Measurements from ENCODE around the gene DAAM1.

DAAM1 gene

DNA sequence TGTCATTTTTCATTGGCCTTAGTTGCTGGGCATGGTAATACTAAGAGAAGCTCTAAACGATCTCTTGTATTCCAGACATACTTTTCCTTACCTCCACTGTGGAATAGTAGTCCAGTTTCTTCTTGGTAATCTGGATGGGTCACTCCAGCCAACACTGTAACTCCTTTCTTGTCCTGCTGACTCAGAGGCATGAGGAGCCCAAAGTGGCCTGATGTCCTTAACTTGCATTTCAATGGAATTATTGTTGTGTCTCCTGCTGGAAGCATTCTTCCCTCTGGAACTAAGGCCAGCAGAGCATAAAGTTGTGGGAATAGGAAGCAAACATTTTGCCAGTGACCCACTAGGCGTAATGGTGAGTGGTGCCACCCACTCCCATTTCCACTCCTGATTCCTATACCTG lies 33.1 kb downstream of the DAAM1 start:
- Histone ChIP-seq H3K27ac (ENCODE audit: low read length) (no peak overlapping the region), H3K27me3 (ENCODE audit: low read depth, low read length) (no peaks in the 10 kb centered on the region), H3K36me3 (replicated peaks; ENCODE audit: low read depth, low read length) (no peaks in the 10 kb centered on the region), H4K20me1 (ENCODE audit: insufficient read depth, low read length) (peaks cover 15% of the 10 kb centered on the region; the same call in 1 of the 2 replicates), H3K9ac (ENCODE audit: low read length) (no peak overlapping the region), H3K4me3 (ENCODE audit: low read length) (no peak overlapping the region), H3K4me1 (ENCODE audit: low read length) (no peaks in the 10 kb centered on the region), H3K9me3 (ENCODE audit: insufficient read depth, low read length) (no peaks in the 10 kb centered on the region), H3K4me2 (ENCODE audit: low read length) (no peak overlapping the region), H2AFZ (ENCODE audit: low read depth, low read length) (no peak overlapping the region), H3K79me2 (ENCODE audit: low read length) (peaks cover 24% of the 10 kb centered on the region)
- TF ChIP-seq, protein P1, sequence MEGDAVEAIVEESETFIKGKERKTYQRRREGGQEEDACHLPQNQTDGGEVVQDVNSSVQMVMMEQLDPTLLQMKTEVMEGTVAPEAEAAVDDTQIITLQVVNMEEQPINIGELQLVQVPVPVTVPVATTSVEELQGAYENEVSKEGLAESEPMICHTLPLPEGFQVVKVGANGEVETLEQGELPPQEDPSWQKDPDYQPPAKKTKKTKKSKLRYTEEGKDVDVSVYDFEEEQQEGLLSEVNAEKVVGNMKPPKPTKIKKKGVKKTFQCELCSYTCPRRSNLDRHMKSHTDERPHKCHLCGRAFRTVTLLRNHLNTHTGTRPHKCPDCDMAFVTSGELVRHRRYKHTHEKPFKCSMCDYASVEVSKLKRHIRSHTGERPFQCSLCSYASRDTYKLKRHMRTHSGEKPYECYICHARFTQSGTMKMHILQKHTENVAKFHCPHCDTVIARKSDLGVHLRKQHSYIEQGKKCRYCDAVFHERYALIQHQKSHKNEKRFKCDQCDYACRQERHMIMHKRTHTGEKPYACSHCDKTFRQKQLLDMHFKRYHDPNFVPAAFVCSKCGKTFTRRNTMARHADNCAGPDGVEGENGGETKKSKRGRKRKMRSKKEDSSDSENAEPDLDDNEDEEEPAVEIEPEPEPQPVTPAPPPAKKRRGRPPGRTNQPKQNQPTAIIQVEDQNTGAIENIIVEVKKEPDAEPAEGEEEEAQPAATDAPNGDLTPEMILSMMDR (IDR thresholded peaks at IDR 0.05; ENCODE audit: low read depth, low read length): no peak
- TF ChIP-seq EZH2phosphoT487 (IDR thresholded peaks at IDR 0.05; ENCODE audit: low read depth): no peak

DNA sequence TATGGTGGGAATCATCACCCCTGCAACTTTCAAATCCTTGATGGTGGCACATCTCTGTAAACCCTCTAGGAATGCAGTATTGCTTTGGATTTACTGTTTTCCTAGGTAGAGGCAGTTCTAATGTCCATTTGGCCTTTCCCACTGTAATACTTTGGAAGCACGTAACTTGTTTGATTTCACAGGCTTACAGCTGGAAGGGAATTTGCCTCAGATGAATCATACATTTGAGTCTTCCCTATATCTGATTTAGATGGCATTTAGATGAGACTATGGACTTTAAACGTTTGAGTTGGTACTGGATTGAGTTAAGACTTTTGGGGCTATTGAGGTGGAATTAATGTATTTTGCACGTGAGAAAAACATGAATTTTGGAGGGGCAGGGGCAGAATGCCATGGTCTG lies 35.9 kb downstream of the DAAM1 start:
- Histone ChIP-seq H3K4me3 (ENCODE audit: low read length) (no peak overlapping the region), H3K9me3 (ENCODE audit: insufficient read depth, low read length) (no peaks in the 10 kb centered on the region), H3K4me2 (ENCODE audit: low read length) (no peak overlapping the region), H3K36me3 (replicated peaks; ENCODE audit: low read depth, low read length) (no peaks in the 10 kb centered on the region), H3K4me1 (ENCODE audit: low read length) (no peaks in the 10 kb centered on the region), H3K27ac (ENCODE audit: low read length) (no peak overlapping the region), H3K79me2 (ENCODE audit: low read length) (peaks cover 24% of the 10 kb centered on the region), H2AFZ (ENCODE audit: low read depth, low read length) (no peak overlapping the region), H4K20me1 (ENCODE audit: insufficient read depth, low read length) (peaks cover 14% of the 10 kb centered on the region; the same call in 1 of the 2 replicates), H3K9ac (ENCODE audit: low read length) (no peak overlapping the region), H3K27me3 (ENCODE audit: low read depth, low read length) (no peaks in the 10 kb centered on the region)
- TF ChIP-seq, protein P1 (IDR thresholded peaks at IDR 0.05; ENCODE audit: low read depth, low read length): no peak
- TF ChIP-seq EZH2phosphoT487 (IDR thresholded peaks at IDR 0.05; ENCODE audit: low read depth): no peak

DNA sequence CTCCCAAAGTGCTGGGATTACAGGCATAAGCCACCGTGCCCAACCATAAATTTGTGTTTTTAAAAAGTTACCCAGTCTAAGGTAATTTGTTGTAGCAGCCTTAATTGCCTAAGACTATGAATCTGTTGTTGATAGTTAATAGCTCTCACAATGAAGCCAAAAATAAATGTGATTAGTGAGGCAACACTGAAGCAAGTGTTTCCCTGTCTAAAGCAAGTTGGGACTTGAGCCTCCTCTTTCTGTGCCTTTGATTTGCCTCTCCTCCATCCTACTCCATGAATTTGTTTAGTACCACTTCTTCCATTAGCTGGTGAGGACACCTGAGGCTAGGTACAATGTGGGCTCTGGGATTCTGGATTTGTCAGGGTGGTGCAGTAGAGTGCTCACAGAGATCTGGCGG lies 36.8 kb downstream of the DAAM1 start:
- H3K9ac ChIP-seq (ENCODE audit: low read length): no peak overlapping the region
- no peaks in the 10 kb centered on the region for H3K9me3 ChIP-seq (ENCODE audit: insufficient read depth, low read length)
- 0 out of 2 replicates have a peak, but pooled peaks cover 4% of the 10 kb centered on the region for H3K4me1 ChIP-seq (ENCODE audit: low read length)
- no peak overlapping the region for H3K27ac ChIP-seq (ENCODE audit: low read length)
- H3K4me3 ChIP-seq (ENCODE audit: low read length): no peak overlapping the region
- no peak for TF ChIP-seq EZH2phosphoT487 (IDR thresholded peaks at IDR 0.05; ENCODE audit: low read depth)
- TF ChIP-seq, protein P1 (IDR thresholded peaks at IDR 0.05; ENCODE audit: low read depth, low read length): no peak
- H3K79me2 ChIP-seq (ENCODE audit: low read length): peaks cover 21% of the 10 kb centered on the region
- H3K4me2 ChIP-seq (ENCODE audit: low read length): no peak overlapping the region
- H3K27me3 ChIP-seq (ENCODE audit: low read depth, low read length): no peaks in the 10 kb centered on the region
- no peaks in the 10 kb centered on the region for H3K36me3 ChIP-seq (replicated peaks; ENCODE audit: low read depth, low read length)
- H2AFZ ChIP-seq (ENCODE audit: low read depth, low read length): no peak overlapping the region
- H4K20me1 ChIP-seq (ENCODE audit: insufficient read depth, low read length): peaks cover 14% of the 10 kb centered on the region; the same call in 1 of the 2 replicates

DNA sequence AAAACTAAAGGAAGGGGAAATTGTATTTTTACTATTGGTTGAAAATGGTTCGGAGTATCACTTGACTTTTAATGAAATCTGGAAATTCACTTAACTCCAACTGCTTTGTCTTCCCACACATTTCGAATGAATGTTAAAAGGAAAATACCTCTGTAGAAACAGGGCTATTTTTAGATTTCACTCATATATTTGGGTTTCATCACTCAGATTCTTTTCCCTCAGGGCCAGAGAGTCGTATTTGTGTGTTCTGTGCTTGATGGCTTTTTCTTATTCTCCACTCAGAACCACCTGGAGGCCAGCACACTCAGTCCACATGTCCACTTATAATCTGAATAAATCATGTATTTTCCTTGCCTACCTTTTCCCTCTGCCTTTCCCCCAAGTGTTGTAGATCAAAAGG lies 40.0 kb downstream of the DAAM1 start:
- H3K79me2 ChIP-seq (ENCODE audit: low read length): peaks cover 7% of the 10 kb centered on the region; the same call in 1 of the 2 replicates
- H3K27me3 ChIP-seq (ENCODE audit: low read depth, low read length): no peaks in the 10 kb centered on the region
- no peak overlapping the region for H3K4me2 ChIP-seq (ENCODE audit: low read length)
- no peaks in the 10 kb centered on the region for H3K9me3 ChIP-seq (ENCODE audit: insufficient read depth, low read length)
- no peak overlapping the region for H3K4me3 ChIP-seq (ENCODE audit: low read length)
- H2AFZ ChIP-seq (ENCODE audit: low read depth, low read length): no peak overlapping the region
- H3K9ac ChIP-seq (ENCODE audit: low read length): no peak overlapping the region
- H4K20me1 ChIP-seq (ENCODE audit: insufficient read depth, low read length): peaks cover 18% of the 10 kb centered on the region; the same call in 1 of the 2 replicates
- TF ChIP-seq, protein P1 (IDR thresholded peaks at IDR 0.05; ENCODE audit: low read depth, low read length): no peak
- TF ChIP-seq EZH2phosphoT487 (IDR thresholded peaks at IDR 0.05; ENCODE audit: low read depth): no peak
- H3K27ac ChIP-seq (ENCODE audit: low read length): no peak overlapping the region
- 0 out of 2 replicates have a peak, but pooled peaks cover 4% of the 10 kb centered on the region for H3K4me1 ChIP-seq (ENCODE audit: low read length)
- H3K36me3 ChIP-seq (replicated peaks; ENCODE audit: low read depth, low read length): no peaks in the 10 kb centered on the region
